Measurements from ENCODE around the gene AMDHD2.
"Not testable (repeated sequence)": the region's sequence is repeated elsewhere in the genome, so short reads cannot be mapped to it uniquely, and the experiment has no call there.

AMDHD2 gene

DNA sequence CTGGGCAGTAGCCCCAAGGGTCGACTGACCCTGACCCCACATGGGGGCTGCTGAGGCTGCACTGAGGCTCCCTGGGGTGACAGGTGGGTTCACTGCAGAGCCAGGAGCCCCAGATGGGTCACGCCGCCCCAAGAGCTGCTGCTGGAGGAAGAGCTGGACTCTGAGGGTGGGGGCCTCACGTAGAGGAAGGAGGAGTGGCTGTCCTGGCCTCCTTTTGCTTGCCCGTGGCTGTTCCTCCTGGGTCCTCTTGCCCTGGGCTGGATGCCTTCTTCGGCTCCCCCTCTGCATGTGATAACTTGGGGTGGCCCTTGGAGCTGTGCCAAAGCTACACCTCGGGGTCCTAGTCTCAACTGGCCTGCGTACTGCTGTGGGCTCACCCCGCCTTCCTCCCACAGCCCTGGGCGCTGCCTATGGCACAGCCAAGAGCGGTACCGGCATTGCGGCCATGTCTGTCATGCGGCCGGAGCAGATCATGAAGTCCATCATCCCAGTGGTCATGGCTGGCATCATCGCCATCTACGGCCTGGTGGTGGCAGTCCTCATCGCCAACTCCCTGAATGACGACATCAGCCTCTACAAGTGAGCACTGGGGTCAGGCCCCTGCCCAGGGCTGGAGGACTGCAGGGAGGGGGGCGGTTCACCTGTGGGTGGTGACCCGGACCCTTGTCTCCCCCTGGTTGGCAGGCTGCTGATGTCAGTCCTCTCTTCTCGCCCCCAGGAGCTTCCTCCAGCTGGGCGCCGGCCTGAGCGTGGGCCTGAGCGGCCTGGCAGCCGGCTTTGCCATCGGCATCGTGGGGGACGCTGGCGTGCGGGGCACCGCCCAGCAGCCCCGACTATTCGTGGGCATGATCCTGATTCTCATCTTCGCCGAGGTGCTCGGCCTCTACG, 1.1 kb upstream of the AMDHD2 start:
- DNase-seq = no peak

GRCh38 chr16:2519711-2520080, 475 bp upstream of the AMDHD2 start:
- DNase-seq = no peak

- no peak for DNase-seq
These were observed 787 bp downstream of the AMDHD2 start for GRCh38 chr16:2520784-2521531.

GRCh38 chr16:2523801-2524231, 3.6 kb downstream of the AMDHD2 start:
- DNase-seq = no peak

GRCh38 chr16:2524339-2524938, 4.3 kb downstream of the AMDHD2 start:
- DNase-seq = no peak

- no peak for DNase-seq
These were observed 6.0 kb downstream of the AMDHD2 start for GRCh38 chr16:2526135-2526534.

DNA sequence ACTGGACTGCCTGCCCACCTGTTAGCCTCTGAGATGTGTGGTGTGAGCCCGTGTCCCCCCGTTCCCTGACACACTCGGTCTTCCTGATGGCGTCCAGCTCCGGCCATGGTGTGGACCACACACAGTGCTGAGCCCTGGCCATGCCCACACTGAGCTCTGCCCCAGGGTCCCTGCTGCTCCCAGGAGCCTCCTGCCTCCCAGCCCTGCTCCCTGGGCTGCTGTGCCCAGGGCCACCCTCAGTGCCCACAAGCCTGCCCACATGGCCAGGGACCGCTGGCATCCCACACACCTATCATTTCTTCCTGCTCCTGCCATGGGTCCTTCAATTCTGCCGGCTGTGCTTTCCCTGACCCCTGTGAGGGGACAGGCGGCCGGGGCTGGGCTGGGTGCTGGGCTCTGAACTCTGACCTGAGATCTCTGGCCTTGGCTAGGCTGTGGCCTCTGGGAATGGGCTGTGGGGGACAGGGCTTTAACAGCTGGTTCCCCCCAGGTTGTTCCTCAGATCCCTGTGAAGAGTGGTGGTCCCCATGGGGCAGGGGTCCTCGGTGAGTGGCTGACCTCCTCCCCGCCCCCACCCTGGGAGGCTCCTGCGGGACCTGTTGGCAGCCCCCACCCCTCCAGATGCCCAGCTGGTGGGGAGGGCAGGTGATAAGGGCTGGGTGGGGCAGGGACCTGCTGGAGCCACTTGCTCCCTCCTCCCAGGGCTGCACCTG, 7.1 kb downstream of the AMDHD2 start:
- DNase-seq = no peak

DNA sequence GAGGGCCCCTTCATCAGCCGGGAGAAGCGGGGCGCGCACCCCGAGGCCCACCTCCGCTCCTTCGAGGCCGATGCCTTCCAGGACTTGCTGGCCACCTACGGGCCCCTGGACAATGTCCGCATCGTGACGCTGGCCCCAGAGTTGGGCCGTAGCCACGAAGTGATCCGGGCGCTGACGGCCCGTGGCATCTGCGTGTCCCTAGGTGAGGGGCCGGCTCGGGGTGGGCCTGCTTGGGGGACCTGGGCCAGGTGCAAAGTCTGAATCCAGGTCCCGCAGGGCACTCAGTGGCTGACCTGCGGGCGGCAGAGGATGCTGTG, 7.6 kb downstream of the AMDHD2 start:
- no peak for DNase-seq

GRCh38 chr16:2528161-2529060, 8.2 kb downstream of the AMDHD2 start:
- DNase-seq = no peak

- DNase-seq = peak; percentile 49
These were observed 9.1 kb downstream of the AMDHD2 start for GRCh38 chr16:2529061-2529931.

DNA sequence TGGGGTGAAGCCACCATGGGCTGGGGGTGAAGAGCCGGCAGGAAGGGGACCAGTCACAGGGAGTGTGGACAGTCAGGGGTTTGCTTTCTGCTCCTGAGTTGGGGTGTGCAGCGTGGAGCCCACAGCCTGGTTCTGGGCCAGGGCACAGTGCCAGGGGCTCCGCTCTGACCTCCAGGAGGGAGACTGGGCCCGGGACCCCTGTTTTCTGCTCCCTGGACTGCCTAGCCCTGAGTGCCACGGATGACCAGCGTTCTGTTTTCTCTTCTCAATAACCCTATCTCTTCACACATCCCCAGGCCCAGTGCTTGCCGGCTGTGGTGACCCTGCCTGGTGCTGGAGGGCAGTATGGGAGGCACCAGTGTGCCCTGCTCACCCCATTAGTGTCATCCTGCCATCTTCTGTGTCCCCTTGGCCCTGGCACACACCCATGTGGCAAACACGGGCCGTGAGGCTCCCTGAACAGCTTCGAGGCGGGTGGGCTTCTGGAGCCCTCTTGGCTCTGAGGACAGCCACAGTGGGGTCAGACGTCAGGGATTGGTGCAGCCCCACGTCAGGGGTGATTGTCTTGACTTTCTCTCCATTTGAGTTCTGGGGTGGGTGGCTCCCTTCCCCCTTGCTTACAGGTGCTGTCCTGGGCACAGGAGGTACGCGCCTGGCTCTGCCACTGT, 9.9 kb downstream of the AMDHD2 start:
- no peak for DNase-seq

- DNase-seq = no peak
These were observed 10.6 kb downstream of the AMDHD2 start for GRCh38 chr16:2530629-2531318.

GRCh38 chr16:2531371-2531695, 11.2 kb downstream of the AMDHD2 start, which contains the start of gene CEMP1:
Gene CEMP1 (minus strand): TSS chr16:2531408. CDS start chr16:2531073, 335 bp downstream.
- no peak for DNase-seq

- peak; percentile 97 for DNase-seq
These were observed 11.7 kb downstream of the AMDHD2 start for GRCh38 chr16:2531696-2532493.

GRCh38 chr16:2532494-2533141, 12.4 kb downstream of the AMDHD2 start:
- DNase-seq = peak; percentile 79

DNA sequence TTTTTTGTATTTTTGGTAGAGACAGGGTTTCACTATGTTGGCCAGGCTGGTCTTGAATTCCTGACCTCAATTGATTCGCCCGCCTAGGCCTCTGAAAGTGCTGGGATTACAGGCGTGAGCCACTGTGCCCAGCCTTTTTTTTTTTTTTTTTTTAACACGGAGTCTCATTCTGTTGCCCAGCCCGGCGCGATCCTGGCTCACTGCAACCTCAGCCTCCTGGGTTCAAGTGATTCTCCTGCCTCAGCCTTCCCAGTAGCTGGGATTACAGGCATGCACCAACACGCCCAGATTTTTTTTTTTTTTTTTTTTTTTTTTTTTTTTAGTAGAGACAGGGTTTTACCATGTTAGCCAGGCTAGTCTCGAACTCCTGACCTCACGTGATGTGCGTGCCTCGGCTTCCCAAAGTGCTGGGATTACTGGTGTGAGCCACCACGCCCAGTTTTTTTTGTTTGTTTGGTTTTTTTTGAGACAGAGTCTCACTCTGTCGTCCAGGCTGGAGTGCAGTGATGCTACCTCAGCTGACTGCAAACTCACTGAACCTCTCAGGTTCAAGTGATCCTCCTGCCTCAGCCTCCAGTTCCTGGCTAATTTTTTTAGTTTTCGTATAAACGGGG, 13.1 kb downstream of the AMDHD2 start:
- DNase-seq = not testable (repeated sequence)

DNA sequence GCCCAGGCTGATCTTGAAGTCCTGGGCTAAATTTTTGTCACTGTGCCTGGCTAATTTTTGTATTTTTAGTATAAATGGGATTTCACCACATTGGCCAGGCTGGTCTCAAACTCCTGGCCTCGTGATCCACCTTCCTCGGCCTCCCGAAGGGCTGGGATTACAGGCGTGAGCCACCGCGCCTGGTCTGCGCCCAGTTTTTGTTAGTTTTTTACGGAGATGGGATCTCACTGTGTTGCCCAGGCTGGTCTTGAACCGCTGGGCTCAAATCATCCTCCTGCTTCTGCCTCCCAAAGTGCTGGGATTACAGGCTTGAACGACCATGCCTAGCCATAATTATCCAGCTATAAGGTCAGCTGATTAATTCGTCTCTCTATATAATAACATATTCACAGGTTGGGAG, 13.7 kb downstream of the AMDHD2 start:
- DNase-seq = no peak

DNA sequence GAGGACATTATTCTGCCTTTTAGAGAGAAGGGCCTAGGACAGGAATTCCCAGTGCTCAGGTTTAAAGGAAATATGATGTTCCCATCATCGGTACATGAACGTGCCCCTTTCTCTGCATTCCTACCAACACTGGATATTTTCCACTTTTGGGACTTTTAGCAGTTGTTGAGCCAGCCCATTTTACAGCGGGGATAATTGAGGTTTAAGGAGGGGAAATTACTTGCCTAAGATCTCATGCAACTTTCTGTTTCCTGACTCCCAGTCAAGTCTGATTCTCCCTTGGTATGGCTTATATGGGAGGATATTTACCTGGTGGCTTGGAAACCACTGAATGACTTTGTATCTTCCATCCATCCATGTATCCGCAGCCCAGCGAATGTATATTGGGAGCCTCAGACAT, 14.2 kb downstream of the AMDHD2 start:
- DNase-seq = not testable (repeated sequence)

Measured in right forelimb (tissue), 1 donor.